MM.1S (cell line): ENCODE results near the gene ADTRP.

ENCODE experiments used
- EZH2 ChIP-seq: fragments of 300-600 bp; sonication (generic); optimal IDR thresholded peaks from 2 replicates; pipeline ENCODE3; 2017; ENCODE audit warnings: low read depth, mild to moderate bottlenecking, antibody characterized with exemption, low read length, mixed read lengths
- EZH2phosphoT487 ChIP-seq: fragments of 300-600 bp; sonication (generic); IDR thresholded peaks from 2 replicates; pipeline ENCODE4 v1.6.1; 2018; ENCODE audit warnings: antibody characterized with exemption, low read length
- TF ChIP-seq, protein P1 (sequence below): fragments of 300-600 bp; sonication (generic); IDR thresholded peaks from 2 replicates; pipeline ENCODE4 v1.5.1; 2016; ENCODE audit warnings: antibody characterized with exemption, low read length, mixed read lengths

DNA sequence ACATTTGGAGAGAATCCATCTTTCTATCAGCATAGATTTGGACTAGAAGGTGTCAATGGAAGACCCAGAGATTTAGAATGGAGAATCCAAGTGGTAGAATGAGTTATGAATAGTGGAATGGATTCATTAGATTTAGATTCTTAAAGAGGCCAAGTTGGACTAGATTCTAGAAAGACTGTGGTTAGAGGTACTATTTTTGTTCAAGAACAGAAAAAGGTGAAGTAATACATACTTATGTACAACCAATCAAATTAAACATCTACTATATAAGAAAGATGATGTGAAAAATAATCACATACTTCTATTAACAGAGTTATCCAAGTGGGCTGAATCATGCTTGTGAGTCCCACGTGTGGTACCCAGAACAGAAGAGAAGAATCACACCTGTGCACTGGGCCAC, 33.8 kb upstream of the ADTRP start:
- TF ChIP-seq, protein P1, sequence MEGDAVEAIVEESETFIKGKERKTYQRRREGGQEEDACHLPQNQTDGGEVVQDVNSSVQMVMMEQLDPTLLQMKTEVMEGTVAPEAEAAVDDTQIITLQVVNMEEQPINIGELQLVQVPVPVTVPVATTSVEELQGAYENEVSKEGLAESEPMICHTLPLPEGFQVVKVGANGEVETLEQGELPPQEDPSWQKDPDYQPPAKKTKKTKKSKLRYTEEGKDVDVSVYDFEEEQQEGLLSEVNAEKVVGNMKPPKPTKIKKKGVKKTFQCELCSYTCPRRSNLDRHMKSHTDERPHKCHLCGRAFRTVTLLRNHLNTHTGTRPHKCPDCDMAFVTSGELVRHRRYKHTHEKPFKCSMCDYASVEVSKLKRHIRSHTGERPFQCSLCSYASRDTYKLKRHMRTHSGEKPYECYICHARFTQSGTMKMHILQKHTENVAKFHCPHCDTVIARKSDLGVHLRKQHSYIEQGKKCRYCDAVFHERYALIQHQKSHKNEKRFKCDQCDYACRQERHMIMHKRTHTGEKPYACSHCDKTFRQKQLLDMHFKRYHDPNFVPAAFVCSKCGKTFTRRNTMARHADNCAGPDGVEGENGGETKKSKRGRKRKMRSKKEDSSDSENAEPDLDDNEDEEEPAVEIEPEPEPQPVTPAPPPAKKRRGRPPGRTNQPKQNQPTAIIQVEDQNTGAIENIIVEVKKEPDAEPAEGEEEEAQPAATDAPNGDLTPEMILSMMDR: no peak
- TF ChIP-seq EZH2phosphoT487: no peak
- TF ChIP-seq EZH2: no peak
